Pancreas (tissue), 10 donors: Measurements from ENCODE around the gene RAB3A. TPM values are rescaled to one million over a fixed set of nuclear protein-coding genes. Genes with fewer than 3 reads are reported as not detected.
A peak's percentile ranks its signal among the peaks of the same experiment; 100 is the strongest.

Experiments used
- ATAC-seq, 4 donors: fragments of 200-7000 bp; cut with Tn5 transposase; one replicate each; pipeline versions ENCODE4 v1.8.0 to v1.9.1; 2020; ENCODE audit warnings: mild to moderate bottlenecking in 4 of 4, moderate library complexity in 4 of 4
- DNase-seq, 6 donors: peaks; one replicate each; pipeline ENCODE4 v3.0.0-alpha.2; 2020
- FAIRE-seq: peaks from 2 replicates; lab custom pipeline; 2012; peaks lifted over from hg19 to GRCh38; lab: Jason Lieb, UNC
- H3K27ac ChIP-seq, 4 donors: fragments of 200-600 bp; sonication (generic); 1 replicate in 3 of 4; 2 replicates in 1 of 4; pipeline versions ENCODE4 v1.5.0 to v1.8.0; 2020
- H3K27me3 ChIP-seq, 4 donors: fragments of 200-600 bp; one replicate each; pipeline ENCODE4 v1.8.0; 2021
- H3K36me3 ChIP-seq, 3 donors: fragments of 200-600 bp; sonication (generic) in 1 of 3; one replicate each; pipeline versions ENCODE4 v1.5.0 to v1.8.0; 2020 to 2021
- H3K4me1 ChIP-seq, 3 donors: fragments of 200-600 bp; one replicate each; pipeline ENCODE4 v1.8.0; 2021
- H3K4me3 ChIP-seq, 4 donors: fragments of 200-600 bp; sonication (generic) in 2 of 4; one replicate each; pipeline versions ENCODE4 v1.5.0 to v1.8.0; 2020 to 2021
- H3K9me3 ChIP-seq, 4 donors: fragments of 200-600 bp; one replicate each; pipeline ENCODE4 v1.8.0; 2021
- WGBS, 2 donors: extraction: QIAGEN DNeasy Blood & Tissue Kit; methylation state at CpG; one replicate each; pipeline ENCODE4 v1.1.7; 2013; 5-methylcytosine and 5-hydroxymethylcytosine counted together
- intact Hi-C, 3 donors: fragments of 100-400 bp; cut with DNase I; formaldehyde crosslinking; loops; one replicate each; pipeline versions ENCODE4 v1.11.1 to v1.14.2; 2022
- polyA plus RNA-seq, 2 donors: library from polyadenylated mRNA; stranded (reverse); fragments of 200-250 nt; gene quantifications; one replicate each; pipeline ENCODE4 v1.2.3, GENCODE V29; 2013
- total RNA-seq, 6 donors: library from RNA; stranded (reverse); fragmentation: NEBNext Ultra II Directional in 4 of 6; extraction: Animal tissue kit (Norgen Biotek cat#: 25700) in 4 of 6; gene quantifications; one replicate each; pipeline versions ENCODE4 v1.2.1 to v1.2.4, GENCODE V29; 2021 to 2023
- TF ChIP-seq, protein P1 (sequence below), 4 donors: fragments of 200-600 bp; sonication (generic) in 3 of 4; IDR thresholded peaks; one replicate each; pipeline versions ENCODE4 v1.5.0 to v1.8.0; 2021; ENCODE audit warnings: antibody characterized with exemption in 4 of 4
- donor health status: healthy with polysubstance abuse.
- donor health status: DM: no; HTN: no; CAD: no; lungs with moderate emphysema.
- donor health status: DM: no; HTN: no; CAD: no.
- donor health status: control.
- donor health status: control.
- donor health status: Bipolar disorder and iron deficiency.
- donor health status: DM: yes; HTN: yes; CAD: no.
- donor health status: DM: no; HTN: no; CAD: no.
- donor health status: DM: no; HTN: no; CAD: no.
- donor health status: DM: yes; HTN: yes; CAD: no.

RAB3A gene
- total and polyA plus RNA-seq, 8 donors: 0.79 to 4.4 (median 1.8) TPM

DNA sequence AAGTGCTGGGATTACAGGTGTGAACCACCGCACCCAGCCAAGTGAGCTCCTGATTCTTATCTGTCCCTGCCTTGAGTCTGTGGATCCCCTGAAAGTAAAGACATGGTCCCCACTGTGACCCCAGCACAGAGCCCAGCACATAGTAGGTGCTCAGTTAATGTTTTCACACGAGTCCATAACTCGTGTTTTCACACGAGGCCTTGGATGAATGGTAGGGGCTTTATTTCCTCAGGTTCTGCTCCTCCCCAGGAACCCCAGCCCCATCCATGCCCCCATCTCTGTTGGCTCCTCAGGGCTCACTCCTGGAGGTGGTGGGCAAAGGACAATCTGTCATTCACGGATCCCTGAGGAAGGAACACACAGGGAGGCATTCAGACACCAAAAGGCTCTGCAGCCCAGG, 46.0 kb upstream of the RAB3A start:
- ATAC-seq (no peak), FAIRE-seq (no peak), DNase-seq (no peak)
- intact Hi-C loops: loop anchor here in 1 of 3 donors (5.0 kb wide), 1 partner anchor 138 kb away; no protein-coding TSS in a partner anchor
- Histone ChIP-seq H3K4me1 (no peaks in the 10 kb centered on the region), H3K36me3 (no peaks in the 10 kb centered on the region), H3K4me3 (no peak overlapping the region), H3K27ac (no peak overlapping the region), H3K27me3 (no peaks in the 10 kb centered on the region), H3K9me3 (no peaks in the 10 kb centered on the region)
- TF ChIP-seq, protein P1, sequence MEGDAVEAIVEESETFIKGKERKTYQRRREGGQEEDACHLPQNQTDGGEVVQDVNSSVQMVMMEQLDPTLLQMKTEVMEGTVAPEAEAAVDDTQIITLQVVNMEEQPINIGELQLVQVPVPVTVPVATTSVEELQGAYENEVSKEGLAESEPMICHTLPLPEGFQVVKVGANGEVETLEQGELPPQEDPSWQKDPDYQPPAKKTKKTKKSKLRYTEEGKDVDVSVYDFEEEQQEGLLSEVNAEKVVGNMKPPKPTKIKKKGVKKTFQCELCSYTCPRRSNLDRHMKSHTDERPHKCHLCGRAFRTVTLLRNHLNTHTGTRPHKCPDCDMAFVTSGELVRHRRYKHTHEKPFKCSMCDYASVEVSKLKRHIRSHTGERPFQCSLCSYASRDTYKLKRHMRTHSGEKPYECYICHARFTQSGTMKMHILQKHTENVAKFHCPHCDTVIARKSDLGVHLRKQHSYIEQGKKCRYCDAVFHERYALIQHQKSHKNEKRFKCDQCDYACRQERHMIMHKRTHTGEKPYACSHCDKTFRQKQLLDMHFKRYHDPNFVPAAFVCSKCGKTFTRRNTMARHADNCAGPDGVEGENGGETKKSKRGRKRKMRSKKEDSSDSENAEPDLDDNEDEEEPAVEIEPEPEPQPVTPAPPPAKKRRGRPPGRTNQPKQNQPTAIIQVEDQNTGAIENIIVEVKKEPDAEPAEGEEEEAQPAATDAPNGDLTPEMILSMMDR (IDR thresholded peaks at IDR 0.05): no peak
- WGBS, 2 donors: 90% methylated on average over 5 of the region's 5 CpGs

DNA sequence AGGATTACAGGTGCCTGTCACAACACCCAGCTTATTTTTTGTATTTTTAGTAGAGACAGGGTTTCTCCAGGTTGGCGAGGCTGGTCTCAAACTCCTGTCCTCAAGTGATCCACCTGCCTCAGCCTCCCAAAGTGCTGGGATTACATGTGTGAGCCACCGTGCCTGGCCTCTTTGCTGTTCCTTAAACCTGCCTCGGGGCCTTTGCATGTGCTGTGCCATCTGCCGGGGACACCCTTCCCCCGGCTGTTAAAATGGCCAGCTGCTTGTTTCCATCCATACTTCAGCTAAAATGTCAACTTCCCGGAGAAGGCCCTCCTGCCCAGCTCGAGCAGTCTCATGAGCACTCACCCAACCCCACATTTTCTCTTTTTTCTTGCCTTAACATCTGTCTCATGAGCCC, 41.5 kb upstream of the RAB3A start:
- Histone ChIP-seq H3K36me3 (no peaks in the 10 kb centered on the region), H3K4me1 (no peaks in the 10 kb centered on the region), H3K27ac (no peak overlapping the region), H3K9me3 (no peaks in the 10 kb centered on the region), H3K4me3 (no peak overlapping the region), H3K27me3 (no peaks in the 10 kb centered on the region)
- ATAC-seq: no peak
- no peak for FAIRE-seq
- 67 to 72% methylated on average over 7 of the region's 7 CpGs for WGBS, 2 donors
- no peak for DNase-seq
- intact Hi-C loops: no loop called here
- TF ChIP-seq, protein P1 (IDR thresholded peaks at IDR 0.05): no peak

DNA sequence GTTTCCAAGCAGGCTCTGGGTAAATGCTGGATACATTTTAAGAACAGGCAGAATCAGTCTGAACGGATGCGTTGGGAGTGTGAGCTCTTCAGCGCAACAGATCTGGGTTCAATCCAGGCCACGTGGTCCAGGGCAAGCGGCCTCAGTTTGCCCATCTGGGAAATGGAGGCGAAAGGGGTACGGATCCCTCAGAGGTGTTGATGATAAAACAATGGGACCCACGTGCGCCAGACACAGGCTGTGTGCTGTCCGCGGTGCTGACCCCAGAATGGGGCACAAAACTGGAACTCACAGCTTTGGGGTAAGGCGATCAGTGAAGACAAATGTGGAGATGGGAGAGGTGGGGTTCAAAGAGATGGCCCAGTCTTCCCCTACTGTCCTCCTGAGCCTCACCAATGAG, 35.5 kb upstream of the RAB3A start:
- Histone ChIP-seq H3K9me3 (no peaks in the 10 kb centered on the region), H3K27me3 (no peaks in the 10 kb centered on the region), H3K27ac (no peak overlapping the region), H3K36me3 (no peaks in the 10 kb centered on the region), H3K4me1 (no peaks in the 10 kb centered on the region), H3K4me3 (no peak overlapping the region)
- ATAC-seq: no peak
- no peak for DNase-seq
- WGBS, 2 donors: 28 to 35% methylated on average over 12 of the region's 12 CpGs
- intact Hi-C loops: no loop called here
- TF ChIP-seq, protein P1 (IDR thresholded peaks at IDR 0.05): no peak
- no peak for FAIRE-seq

DNA sequence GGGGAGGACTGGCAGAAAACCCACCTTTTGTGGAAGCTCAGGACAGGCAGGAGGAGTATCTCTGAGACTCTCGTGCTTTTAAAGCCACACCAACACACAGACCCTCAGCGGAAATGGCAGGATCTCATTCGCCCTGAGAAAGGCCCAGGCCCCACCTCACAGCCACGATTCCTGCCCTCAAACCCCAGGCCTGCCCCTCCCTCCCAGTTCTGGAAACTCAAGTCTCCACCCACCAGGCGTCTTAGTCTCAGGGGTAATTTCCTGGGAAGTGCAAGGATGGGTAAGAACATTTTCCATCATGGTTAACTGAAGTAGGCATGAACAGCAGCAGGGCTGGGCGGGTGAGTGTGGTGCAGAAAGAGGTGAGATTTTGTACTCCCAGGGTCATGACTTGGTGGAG, 30.4 kb upstream of the RAB3A start:
- TF ChIP-seq, protein P1 (IDR thresholded peaks at IDR 0.05): no peak
- Histone ChIP-seq H3K27ac (no peak overlapping the region), H3K27me3 (peaks cover 0 to 5% (median 0%) of the 10 kb centered on the region in 4 donors), H3K9me3 (no peaks in the 10 kb centered on the region), H3K4me3 (no peak overlapping the region), H3K4me1 (no peaks in the 10 kb centered on the region), H3K36me3 (no peaks in the 10 kb centered on the region)
- 41 to 45% methylated on average over 6 of the region's 6 CpGs for WGBS, 2 donors
- FAIRE-seq: no peak
- DNase-seq: no peak
- intact Hi-C loops: no loop called here
- no peak for ATAC-seq

DNA sequence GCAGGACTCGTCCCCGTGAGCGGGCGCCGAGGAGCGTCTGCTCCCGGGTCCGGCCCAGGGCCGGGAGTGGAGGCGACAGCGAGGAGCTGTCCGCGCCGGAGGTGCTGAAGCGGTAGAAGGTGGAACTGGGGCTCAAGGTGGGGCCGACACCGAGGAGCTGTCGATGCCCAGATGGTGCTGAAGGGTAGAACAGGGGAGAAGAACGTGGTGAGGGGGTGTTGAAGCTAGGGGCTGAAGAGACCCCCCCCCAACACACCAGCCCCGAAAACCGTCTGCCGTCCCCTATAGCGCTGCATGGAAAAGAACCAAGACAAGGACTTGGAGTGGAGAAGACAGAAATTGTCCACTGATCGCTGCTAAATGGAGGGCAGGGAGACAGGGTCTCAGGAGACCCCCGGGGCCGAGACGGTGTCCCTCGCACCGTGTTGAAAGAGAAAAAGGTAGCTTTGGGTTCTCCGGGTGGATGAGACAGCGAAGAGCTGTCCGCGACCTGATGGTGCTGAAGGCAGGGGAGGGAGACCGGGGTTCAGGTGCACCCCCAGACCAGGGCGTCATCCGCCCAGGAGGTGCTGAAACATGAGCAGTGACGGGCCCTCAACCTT, 29.5 kb upstream of the RAB3A start:
- Histone ChIP-seq H3K4me3 (no peak overlapping the region), H3K27ac (no peak overlapping the region), H3K36me3 (no peaks in the 10 kb centered on the region), H3K27me3 (peaks cover 0 to 5% (median 0%) of the 10 kb centered on the region in 4 donors), H3K9me3 (no peaks in the 10 kb centered on the region), H3K4me1 (no peaks in the 10 kb centered on the region)
- ATAC-seq (peak; percentile 70 to 95 (median 82)), FAIRE-seq (no peak), DNase-seq (peak in 3 of 6 donors; percentile 53 to 79 (median 54))
- TF ChIP-seq, protein P1 (IDR thresholded peaks at IDR 0.05): no peak
- intact Hi-C loops: no loop called here
- 13 to 17% methylated on average over 37 of the region's 37 CpGs for WGBS, 2 donors
